GM18520 (cell line): ENCODE results near the gene SP140.
"Not testable (repeated sequence)": the region's sequence is repeated elsewhere in the genome, so short reads cannot be mapped to it uniquely, and the experiment has no call there.

ENCODE experiments used
- ATAC-seq: cut with Tn5 transposase; IDR thresholded peaks from one replicate; pipeline ENCODE4 v1.9.1; 2021; ENCODE audit not compliant: unreplicated experiment

The SP140 gene

DNA sequence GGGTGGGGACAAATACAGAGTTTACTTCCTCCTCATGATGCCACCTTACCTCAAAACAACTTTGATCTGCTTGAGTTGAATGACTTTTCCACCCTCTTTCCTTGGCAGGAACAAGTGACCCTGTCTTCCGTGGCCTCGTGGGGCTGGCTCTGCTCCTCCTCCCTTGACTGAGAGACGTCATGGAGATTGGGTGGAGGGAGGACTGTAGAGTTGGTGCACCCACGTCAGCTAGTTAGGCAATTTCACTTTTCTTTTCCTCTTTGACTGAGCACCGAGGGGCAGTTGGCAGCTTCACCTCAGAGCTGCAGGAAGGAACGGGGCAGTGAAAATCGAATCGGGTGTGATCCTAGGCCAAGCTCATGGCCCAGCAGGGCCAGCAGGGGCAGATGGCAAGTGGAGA is at the start of gene SP140:
TSS of gene SP140 (plus strand) at position 251 of the 400 bp plus-strand sequence. CDS start at position 360, 109 bp downstream.
- ATAC-seq, result peak; percentile 71

GRCh38 chr2:230176996-230177395 is 48.5 kb upstream of the SP140 start:
- no peak for ATAC-seq

- ATAC-seq, result no peak
Measured at GRCh38 chr2:230178546-230179485, 46.7 kb upstream of the SP140 start.

DNA sequence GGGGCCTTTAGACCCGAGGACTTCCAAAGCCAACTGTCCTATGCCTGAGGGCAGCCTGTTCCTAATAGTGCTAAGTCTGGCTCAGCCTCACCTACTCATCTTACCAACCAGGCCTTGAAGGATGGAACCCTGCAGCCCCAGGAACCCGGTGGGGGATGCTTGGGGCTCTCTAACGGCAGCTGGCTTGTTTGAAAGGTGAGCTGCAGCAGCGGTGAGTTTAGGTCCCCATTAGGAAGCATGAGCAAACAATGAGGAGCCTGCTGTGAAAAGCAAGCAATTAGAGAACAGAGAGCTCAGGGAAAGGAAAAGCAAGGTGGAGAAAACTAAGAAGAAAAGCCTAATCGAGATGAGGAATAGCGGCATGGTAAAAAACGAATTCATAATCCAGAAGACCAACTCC is 45.6 kb upstream of the SP140 start:
- ATAC-seq, result no peak

DNA sequence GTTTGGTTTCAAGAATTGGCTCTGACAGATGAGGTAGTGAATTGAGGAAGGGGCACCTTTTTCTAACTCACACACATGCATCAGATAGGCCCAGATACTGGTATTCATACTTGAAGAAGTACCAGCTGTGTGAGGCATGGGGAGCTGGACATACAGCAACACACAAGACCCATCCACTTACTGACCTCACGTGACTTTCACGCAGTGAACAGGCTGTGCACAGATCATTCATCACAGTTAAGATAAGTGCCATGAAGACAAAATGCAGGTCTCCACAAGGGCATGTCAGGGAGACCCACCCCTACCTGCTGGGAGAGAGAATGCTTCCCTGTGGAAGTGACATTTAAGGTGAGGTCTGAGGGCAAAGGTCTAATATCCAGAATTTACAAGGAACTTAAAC is 44.3 kb upstream of the SP140 start:
- no peak for ATAC-seq

DNA sequence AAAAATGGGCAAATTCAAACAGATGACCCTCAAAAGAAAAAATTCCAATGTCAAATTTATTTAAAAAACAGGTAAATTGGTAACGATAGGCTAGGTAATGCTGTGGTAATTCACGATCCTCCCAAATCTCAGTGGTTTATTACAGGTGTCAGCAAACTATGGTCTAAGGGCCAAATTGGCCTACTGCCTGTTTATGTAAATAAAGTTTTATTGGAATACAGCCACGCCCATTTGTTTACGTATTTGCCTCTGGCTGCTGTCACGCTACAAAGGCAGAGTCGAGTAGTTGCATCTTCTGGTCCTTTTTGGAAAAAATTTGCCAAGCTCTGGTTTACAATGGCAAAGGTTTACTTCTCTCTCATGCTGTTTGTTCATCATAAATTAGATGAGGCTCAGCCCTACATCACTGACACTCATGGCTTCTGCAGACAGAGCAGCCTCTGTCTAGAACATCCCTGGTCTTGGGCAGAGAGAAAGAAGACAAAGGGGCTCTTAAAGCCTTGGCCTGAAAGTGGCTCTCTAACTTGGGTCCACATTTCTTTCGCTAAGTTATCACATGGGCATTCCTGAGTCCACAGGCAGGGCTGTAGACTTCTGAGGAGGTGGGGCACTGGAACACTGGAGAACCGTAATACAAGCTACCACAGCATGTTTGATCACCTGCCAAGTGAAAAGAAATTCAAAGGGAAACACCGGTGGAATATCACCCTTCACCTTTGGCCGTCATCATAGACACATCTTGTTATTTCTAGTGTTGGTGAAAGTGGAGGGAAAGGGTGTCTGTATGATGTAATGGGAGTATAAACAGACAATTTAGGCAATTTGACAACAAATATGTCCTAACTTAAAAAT is 40.6 kb upstream of the SP140 start:
- ATAC-seq, result no peak

GRCh38 chr2:230202430-230203109 is 23.0 kb upstream of the SP140 start:
- no peak for ATAC-seq

GRCh38 chr2:230203110-230203676 is 22.3 kb upstream of the SP140 start:
- no peak for ATAC-seq

DNA sequence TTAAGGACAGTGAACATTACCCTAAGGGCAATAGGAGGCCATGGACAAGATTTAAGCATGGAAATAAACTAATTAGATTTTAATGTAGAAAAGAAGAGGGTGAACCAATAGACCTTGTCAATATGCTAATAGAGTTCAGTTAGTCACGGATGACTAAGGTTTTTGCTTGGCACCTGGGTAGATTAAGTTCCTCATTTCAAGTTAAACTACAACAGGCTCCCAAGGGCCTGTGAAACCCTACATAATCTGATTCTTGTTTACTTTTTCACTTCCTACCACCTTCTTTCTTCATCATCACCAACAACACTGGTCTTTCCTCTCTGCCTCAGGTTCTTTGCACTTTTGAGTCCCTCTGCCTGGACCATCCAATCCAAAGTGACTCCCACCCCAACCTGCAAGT is 20.5 kb upstream of the SP140 start:
- peak; percentile 31 for ATAC-seq

DNA sequence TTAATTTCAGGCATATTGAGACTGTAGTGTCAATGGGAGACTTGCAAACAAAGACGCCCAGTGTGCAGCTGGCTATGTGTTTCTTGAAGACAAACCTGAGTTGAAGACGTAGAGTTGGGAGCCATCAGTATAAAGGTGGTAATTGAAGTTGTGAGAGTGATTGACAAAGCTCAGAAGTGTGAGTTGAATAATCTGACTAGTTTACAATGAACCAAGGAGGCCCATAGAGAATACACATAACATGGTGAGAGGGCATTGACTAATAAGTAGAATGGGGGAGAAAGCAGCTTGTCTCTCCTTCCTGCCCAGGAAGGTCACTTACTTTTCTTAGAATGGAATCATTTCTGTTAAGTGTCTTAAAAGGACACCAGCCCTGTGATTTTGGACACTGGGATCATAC is 19.8 kb upstream of the SP140 start:
- peak; percentile 25 for ATAC-seq

- no peak for ATAC-seq
Measured at GRCh38 chr2:230208576-230208975, 17.0 kb upstream of the SP140 start.

GRCh38 chr2:230209422-230210051 is 16.0 kb upstream of the SP140 start:
- ATAC-seq, result peak; percentile 49

GRCh38 chr2:230216489-230216888 is 9.0 kb upstream of the SP140 start:
- ATAC-seq, result no peak

- no peak for ATAC-seq
Measured at GRCh38 chr2:230217424-230217823, 8.1 kb upstream of the SP140 start.

- no peak for ATAC-seq
Measured at GRCh38 chr2:230218421-230218820, 7.1 kb upstream of the SP140 start.

DNA sequence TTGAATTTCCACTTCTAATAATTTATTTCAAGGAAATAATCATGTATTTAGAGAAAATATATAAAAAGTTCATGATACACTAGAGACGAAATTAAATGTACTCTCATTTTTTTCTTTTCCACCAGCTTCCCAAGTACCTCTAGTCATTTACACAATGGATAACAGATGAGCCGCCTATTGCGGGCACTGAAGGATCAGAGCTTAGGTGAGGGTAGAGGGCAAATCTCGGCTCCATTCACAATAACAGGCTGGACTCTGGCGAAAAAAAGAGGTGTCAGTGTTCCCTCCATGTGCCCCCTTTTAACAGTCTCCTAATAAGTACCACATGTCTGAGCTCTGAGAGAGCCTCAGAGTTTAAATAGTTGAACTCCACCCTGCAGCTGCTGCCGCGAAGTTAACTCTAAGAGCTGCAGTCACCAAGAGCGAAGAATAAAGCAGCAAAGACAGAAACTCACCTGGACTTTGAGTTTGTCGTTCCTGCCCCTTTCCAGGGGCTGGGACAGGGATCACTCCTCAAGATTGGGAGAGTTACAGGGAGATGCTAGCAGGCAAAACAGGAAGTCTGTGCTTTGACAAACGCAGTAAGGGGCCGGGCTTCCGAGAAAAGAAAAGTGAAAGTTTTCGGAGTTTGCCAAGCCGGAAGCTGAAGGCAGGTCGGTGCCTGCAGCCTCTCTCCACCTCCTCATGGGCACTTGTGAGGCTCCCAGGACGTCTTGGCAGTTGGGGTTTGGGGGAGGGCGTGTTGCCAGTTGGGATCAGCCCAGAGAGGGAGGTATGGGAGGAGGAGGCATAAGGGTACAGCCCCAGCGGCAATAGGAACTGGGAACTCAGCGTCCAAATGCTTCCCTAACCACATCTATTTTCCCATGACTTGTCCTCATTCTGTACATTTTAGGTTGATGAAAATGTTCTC is 5.9 kb upstream of the SP140 start, which contains the start of gene SP110:
TSS of gene SP110 (minus strand) at position 566 of the 913 bp plus-strand sequence. CDS start 3,057 bp downstream, outside the sequence.
- peak; percentile 70 for ATAC-seq

DNA sequence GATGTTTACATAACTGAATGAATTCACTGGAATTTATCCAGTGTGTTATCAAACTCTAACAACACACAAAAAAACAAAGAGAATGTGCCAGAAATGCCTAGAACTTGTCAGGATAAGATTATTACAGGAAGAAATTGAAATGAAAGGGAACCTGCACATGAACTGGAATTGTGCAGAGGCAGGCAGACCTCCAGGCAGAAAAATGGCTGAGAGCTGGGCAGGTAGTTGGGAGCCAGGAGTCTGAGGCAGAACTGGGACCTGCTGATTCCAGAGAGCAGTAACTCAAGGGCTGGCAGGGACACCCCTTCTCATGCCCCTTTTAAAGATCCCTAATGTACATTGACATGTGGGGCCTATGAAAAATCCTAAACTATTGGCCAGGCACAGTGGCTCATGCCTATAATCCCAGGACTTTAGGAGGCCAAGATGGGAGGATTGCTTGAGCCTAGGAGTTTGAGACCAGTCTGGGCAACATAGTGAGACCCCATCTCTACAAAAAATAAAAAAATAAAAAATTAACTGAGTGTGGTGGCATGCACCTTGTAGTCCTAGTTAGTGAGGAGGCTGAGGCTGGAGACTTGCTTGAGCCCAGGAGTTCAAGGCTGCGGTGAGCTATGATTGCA is 5.1 kb upstream of the SP140 start:
- ATAC-seq, result no peak

DNA sequence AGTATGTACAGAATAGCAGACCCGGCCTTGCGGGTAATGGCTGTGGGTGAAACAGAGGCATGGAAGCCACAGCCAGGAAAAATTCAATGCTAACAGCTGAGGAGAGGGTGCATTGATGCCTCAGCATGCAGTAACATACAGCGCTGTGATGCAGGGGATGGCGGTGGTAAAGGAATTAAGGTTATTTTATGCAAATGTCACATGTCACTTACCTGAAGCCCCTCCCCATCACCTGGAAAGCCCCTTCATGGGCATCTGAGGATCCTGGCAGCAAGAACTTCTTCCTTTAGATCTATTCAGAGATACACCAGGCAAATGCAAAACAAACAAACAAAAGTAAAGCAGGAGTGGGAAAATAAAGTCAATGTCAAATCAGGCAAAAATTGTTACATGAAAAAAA is 4.0 kb upstream of the SP140 start:
- no peak for ATAC-seq

DNA sequence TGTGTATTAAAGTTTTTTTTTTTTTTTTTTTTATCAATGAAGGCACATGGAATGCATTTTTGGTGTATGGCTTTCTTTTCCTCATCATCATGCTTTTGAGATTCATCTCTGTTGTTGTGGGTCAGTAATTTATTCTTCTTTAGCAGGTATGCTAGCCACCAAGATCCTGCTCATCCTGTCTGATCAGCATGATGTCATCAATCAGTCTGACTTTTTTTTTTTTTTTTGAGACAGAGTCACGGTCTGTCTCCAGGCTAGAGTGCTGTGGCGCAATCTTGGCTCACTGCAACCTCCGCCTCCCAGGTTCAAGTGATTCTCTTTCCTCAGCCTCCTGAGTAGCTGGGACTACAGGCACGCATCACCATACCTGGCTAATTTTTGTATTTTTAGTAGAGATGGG is 2.7 kb upstream of the SP140 start:
- ATAC-seq, result not testable (repeated sequence)
